Transverse colon (tissue), 4 donors: Measurements from ENCODE around the gene FBF1. TPM values are rescaled to one million over a fixed set of nuclear protein-coding genes. Genes with fewer than 3 reads are reported as not detected.

Experiments
- DNase-seq: peaks from one replicate; pipeline ENCODE4 v3.0.0-alpha.2; 2019
- H3K27ac ChIP-seq, 4 donors: fragments of 200-600 bp; sonication (generic); 2 replicates each; pipeline ENCODE4 v1.5.1; 2016 to 2018; ENCODE audit warnings: inconsistent platforms in 4 of 4
- H3K27me3 ChIP-seq: fragments of 200-600 bp; sonication (generic); 2 replicates; pipeline ENCODE4 v1.5.1; 2017; ENCODE audit warnings: inconsistent platforms
- H3K36me3 ChIP-seq, 4 donors: fragments of 200-600 bp; sonication (generic); 2 replicates each; pipeline ENCODE4 v1.5.1; 2017 to 2019; ENCODE audit warnings: inconsistent platforms in 4 of 4
- H3K4me1 ChIP-seq, 4 donors: fragments of 200-600 bp; sonication (generic); 2 replicates each; pipeline ENCODE4 v1.5.1; 2017 to 2020; ENCODE audit warnings: inconsistent platforms in 4 of 4
- H3K4me3 ChIP-seq, 4 donors: fragments of 200-600 bp; sonication (generic); 1 replicate in 1 of 4; 2 replicates in 3 of 4; pipeline versions ENCODE4 v1.5.1 to v1.6.1; 2017 to 2019; ENCODE audit warnings: inconsistent platforms in 4 of 4
- H3K9me3 ChIP-seq, 2 donors: fragments of 200-600 bp; sonication (generic); 2 replicates each; pipeline ENCODE4 v1.5.1; 2017 to 2019; ENCODE audit warnings: inconsistent platforms in 2 of 2
- CTCF ChIP-seq, 5 experiments: fragments of 200-600 bp in 3 of 5; fragments of 450-650 bp in 2 of 5; sonication (generic) in 3 of 5; IDR thresholded peaks; 1 replicate in 2 of 5; 2 replicates in 3 of 5; pipeline ENCODE4 v1.5.1; 2016 to 2017; ENCODE audit warnings: antibody characterized with exemption in 5 of 5, inconsistent platforms in 3 of 5, mild to moderate bottlenecking in 2 of 5, moderate library complexity in 1 of 5
- EP300 ChIP-seq: sonication (generic); formaldehyde crosslinking; IDR thresholded peaks from one replicate; pipeline ENCODE4 v1.6.1; 2017; ENCODE audit warnings: antibody characterized with exemption, low read depth
- POLR2A ChIP-seq: fragments of 450-650 bp; IDR thresholded peaks from one replicate; pipeline ENCODE4 v1.6.1; 2016; ENCODE audit warnings: antibody characterized with exemption, mild to moderate bottlenecking, moderate library complexity
- POLR2AphosphoS5 ChIP-seq, 3 donors: sonication (generic); formaldehyde crosslinking; IDR thresholded peaks; one replicate each; pipeline ENCODE4 v1.6.1; 2016; ENCODE audit warnings: antibody characterized with exemption in 3 of 3
- WGBS, 2 donors: methylation state at CpG; one replicate each; pipeline ENCODE4 v1.1.5; 2018; ENCODE audit warnings: low coverage in 1 of 2; 5-methylcytosine and 5-hydroxymethylcytosine counted together
- in situ Hi-C, 4 donors: fragments of 200-750 bp; cut with MboI; loops; one replicate each; pipeline versions ENCODE4 v1.15.0 to v1.15.1; 2017; ENCODE audit warnings: low sequenced_read_pairs in 3 of 4, low pct_ligation_motif_present in 1 of 4, low pct_unique_long_range_greater_than_20kb in 1 of 4
- intact Hi-C: fragments of 100-400 bp; cut with DNase I; formaldehyde crosslinking; loops from one replicate; pipeline ENCODE4 v1.15.1; 2023; ENCODE audit warnings: low total_unique reads
- total RNA-seq, 4 donors: library from RNA; depleted of rRNA; stranded (reverse); fragments of >200 nt; gene quantifications; one replicate each; pipeline ENCODE4 v1.1.0, GENCODE V29; 2016

Gene FBF1
- total RNA-seq, 4 donors from 2014 or later = 2.9 to 29.9 (median 7.9) TPM

GRCh38 chr17:75920045-75920560, 20.7 kb downstream of the FBF1 start:
- DNase-seq = no peak
- intact Hi-C loops = no loop called here
- TF ChIP-seq POLR2A (no peak), EP300 (no peak), POLR2AphosphoS5 (IDR thresholded peaks at IDR 0.05) (no peak), CTCF (IDR thresholded peaks at IDR 0.05) (no peak)
- no peaks in the 10 kb centered on the region for H3K9me3 ChIP-seq
- H3K4me1 ChIP-seq = peaks cover 0 to 5% (median 1%) of the 10 kb centered on the region in 4 donors
- WGBS, 2 donors = 90% methylated on average over 11 of the region's 11 CpGs; no CpG with 5 or more reads in 1 of the 2 donors
- no peak overlapping the region for H3K27ac ChIP-seq
- no peaks in the 10 kb centered on the region for H3K36me3 ChIP-seq
- in situ Hi-C loops = loop anchor here in 1 of 4 donors (25.0 kb wide), 1 partner anchor 267 kb away; no protein-coding TSS in a partner anchor
- H3K27me3 ChIP-seq = no peaks in the 10 kb centered on the region
- no peak overlapping the region for H3K4me3 ChIP-seq

GRCh38 chr17:75919611-75920010, 21.2 kb downstream of the FBF1 start:
- H3K27ac ChIP-seq = no peak overlapping the region
- TF ChIP-seq CTCF (IDR thresholded peaks at IDR 0.05) = no peak
- no peak for TF ChIP-seq EP300
- TF ChIP-seq POLR2AphosphoS5 (IDR thresholded peaks at IDR 0.05) = no peak
- no peak for TF ChIP-seq POLR2A
- H3K4me3 ChIP-seq = no peak overlapping the region
- no peaks in the 10 kb centered on the region for H3K9me3 ChIP-seq
- in situ Hi-C loops (loop anchor here in 2 of 4 donors (10.0 to 25.0 kb wide), 3 partner anchors 65 to 268 kb away; partner anchors contain the start of gene CDK3 (in 1 of the 2)), intact Hi-C loops (no loop called here)
- 92% methylated on average over 22 of the region's 22 CpGs; no CpG with 5 or more reads in 1 of the 2 donors for WGBS, 2 donors
- peaks cover 0 to 5% (median 1%) of the 10 kb centered on the region in 4 donors for H3K4me1 ChIP-seq
- H3K36me3 ChIP-seq = no peaks in the 10 kb centered on the region
- no peak for DNase-seq
- H3K27me3 ChIP-seq = no peaks in the 10 kb centered on the region

- in situ Hi-C loops (loop anchor here in 2 of 4 donors (10.0 to 25.0 kb wide), 3 partner anchors 67 to 269 kb away; partner anchors contain the start of gene CDK3 (in 1 of the 2)), intact Hi-C loops (no loop called here)
- no peak overlapping the region for H3K4me3 ChIP-seq
- H3K9me3 ChIP-seq = no peaks in the 10 kb centered on the region
- H3K27ac ChIP-seq = no peak overlapping the region
- no peak for TF ChIP-seq EP300
- no peak for TF ChIP-seq POLR2A
- TF ChIP-seq POLR2AphosphoS5 (IDR thresholded peaks at IDR 0.05) = no peak
- no peak for TF ChIP-seq CTCF (IDR thresholded peaks at IDR 0.05)
- no peak for DNase-seq
- 96% methylated on average over 31 of the region's 31 CpGs; no CpG with 5 or more reads in 1 of the 2 donors for WGBS, 2 donors
- no peaks in the 10 kb centered on the region for H3K27me3 ChIP-seq
- H3K36me3 ChIP-seq = no peaks in the 10 kb centered on the region
- H3K4me1 ChIP-seq = no peaks in the 10 kb centered on the region
These were observed 22.9 kb downstream of the FBF1 start for GRCh38 chr17:75917917-75918445.

GRCh38 chr17:75917141-75917916, 23.5 kb downstream of the FBF1 start:
- in situ Hi-C loops (loop anchor here in 2 of 4 donors (10.0 to 25.0 kb wide), 3 partner anchors 67 to 270 kb away; partner anchors contain the start of gene CDK3 (in 1 of the 2)), intact Hi-C loops (no loop called here)
- no peak overlapping the region for H3K4me3 ChIP-seq
- H3K4me1 ChIP-seq = no peaks in the 10 kb centered on the region
- H3K27ac ChIP-seq = no peak overlapping the region
- TF ChIP-seq POLR2A (no peak), EP300 (no peak), POLR2AphosphoS5 (IDR thresholded peaks at IDR 0.05) (no peak), CTCF (IDR thresholded peaks at IDR 0.05) (no peak)
- WGBS, 2 donors = 86 to 100% methylated on average over 3 to 23 of the region's 23 CpGs
- H3K9me3 ChIP-seq = no peaks in the 10 kb centered on the region
- DNase-seq = no peak
- no peaks in the 10 kb centered on the region for H3K27me3 ChIP-seq
- no peaks in the 10 kb centered on the region for H3K36me3 ChIP-seq
